Measurements from ENCODE around the gene ADCY9.
"Not testable (repeated sequence)": the region's sequence is repeated elsewhere in the genome, so short reads cannot be mapped to it uniquely, and the experiment has no call there.

ADCY9 gene

DNA sequence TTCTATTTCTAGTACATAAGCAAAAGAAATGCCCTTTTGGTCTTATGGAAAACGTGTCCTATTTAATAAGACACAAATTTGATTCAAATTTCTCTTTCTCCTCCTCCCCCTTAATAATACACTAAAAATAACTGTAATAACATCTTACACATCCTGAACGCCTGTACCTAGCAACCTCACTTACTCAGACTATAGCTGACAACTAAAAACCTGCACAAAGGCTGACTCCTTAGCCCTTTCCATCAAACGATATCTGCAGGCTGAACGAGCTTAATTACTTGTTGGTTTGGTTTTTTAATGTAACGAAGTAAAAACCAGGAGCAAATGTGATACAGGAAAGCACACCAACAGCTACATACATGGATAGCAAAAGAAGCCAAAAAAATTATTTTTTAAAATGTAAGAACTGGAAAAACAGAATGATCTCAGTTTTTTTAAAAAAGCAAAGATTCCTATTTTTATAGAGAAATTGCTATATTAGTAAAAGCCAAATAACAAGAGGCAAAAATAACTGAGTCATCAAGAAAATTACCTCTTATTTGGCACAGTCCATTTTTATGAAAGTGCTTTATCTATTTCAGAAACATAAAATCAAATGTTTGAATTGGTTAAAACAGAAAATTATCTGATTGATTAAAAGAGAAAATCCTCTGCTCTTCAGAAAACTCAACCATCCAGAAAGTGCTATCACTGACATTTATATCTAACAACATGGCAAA lies 23.5 kb downstream of the ADCY9 start:
- no peak for DNase-seq

- DNase-seq: no peak
Observed at GRCh38 chr16:4091240-4092012, 24.8 kb downstream of the ADCY9 start.

DNA sequence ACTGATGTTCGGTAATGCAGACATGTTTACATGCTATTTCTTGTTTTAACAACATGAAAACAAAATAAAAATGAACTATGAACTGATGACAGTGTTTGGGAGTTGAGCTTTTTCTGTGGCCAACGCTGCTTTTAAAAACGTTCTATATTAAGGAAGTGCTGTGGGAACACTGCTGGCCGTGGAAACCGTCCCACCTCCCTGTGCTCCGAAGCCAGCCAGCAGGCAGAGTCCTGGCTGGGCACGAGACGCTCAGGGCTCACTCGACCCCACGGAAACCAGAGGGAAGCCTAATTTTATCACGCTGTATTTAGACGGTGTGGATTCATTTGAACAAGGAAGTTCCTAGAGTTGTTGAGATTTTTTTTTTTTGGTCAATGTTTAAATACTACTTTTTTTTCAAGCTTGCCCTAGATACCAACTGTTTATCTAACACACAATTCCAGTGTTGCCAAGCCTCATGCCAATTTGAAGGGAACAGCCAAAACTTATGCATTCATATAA lies 25.8 kb downstream of the ADCY9 start:
- DNase-seq: no peak

GRCh38 chr16:4089811-4090301 lies 26.4 kb downstream of the ADCY9 start:
- no peak for DNase-seq

DNA sequence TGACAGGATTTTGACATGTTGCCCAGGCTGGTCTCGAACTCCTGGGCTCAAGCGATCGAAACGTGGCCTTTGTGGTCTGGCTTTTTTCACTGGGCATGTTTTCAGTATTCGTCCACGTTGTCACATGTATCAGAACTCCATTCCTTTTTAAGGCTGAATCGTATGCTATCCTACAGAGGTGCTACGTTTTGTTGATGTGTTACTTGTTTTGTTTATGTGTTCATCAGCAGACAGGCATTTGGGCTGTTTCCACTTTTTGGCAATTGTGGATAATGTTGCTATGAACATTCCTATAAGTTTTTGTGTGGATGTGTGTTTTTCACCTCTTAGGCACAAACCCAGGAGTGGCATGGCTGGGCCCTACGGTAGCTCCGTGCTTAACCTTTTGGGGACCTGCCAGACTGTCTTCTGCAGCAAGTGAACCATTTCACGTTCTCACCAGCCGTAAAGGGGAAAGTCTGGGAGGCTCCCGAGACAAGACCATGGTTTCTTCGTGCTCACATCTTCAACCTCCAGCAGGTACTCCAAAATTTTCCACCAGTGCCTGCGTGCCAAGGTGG lies 26.9 kb downstream of the ADCY9 start:
- DNase-seq: no peak

GRCh38 chr16:4087990-4088577 lies 28.2 kb downstream of the ADCY9 start:
- DNase-seq: no peak

GRCh38 chr16:4087099-4087885 lies 28.9 kb downstream of the ADCY9 start:
- no peak for DNase-seq

DNA sequence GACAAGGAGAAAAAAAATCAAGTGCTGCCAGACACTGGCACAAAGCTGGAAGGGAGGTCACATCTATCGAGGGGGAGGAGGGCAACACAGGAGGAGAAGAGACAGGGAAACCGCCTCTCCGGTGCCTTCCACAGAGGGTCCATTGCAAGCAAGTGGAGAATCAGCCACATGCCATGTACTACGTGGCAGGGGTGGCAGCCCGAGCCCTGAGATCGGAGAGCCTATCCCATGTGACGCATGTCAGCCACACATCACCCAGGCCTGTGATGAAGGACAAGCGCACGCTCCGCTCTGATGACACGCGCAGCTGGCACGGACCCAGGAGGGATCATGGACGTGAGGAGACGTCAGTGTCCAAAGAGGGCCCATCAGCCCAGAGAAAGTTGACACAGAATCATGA lies 30.1 kb downstream of the ADCY9 start:
- DNase-seq: no peak

DNA sequence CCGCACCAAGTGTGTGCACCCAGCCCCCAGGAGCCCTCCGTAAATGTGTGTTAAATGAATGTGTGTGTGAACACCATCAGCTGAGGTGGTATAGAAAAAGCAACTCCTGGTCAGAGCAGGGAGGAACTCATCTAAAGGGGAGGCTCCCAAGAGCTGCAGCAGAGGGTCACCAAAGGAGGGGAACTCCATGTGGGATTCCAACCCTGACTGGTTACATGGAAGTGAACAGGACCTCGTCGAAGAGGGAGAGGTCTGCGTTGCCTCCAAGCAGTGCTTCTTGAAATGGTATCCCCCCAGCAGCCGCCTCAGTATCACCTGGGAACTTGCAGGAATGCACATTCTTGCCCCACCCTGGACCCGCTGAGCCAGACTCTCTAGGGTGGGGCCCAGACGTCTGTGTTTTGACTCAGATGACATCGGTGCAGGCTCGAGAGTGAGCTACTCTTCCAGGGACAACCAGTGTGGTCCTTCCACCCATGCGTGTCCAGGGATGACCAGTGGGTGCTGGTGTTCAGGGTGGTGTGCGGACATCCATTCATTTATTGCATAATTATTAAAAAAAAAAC lies 30.8 kb downstream of the ADCY9 start:
- DNase-seq: no peak

DNA sequence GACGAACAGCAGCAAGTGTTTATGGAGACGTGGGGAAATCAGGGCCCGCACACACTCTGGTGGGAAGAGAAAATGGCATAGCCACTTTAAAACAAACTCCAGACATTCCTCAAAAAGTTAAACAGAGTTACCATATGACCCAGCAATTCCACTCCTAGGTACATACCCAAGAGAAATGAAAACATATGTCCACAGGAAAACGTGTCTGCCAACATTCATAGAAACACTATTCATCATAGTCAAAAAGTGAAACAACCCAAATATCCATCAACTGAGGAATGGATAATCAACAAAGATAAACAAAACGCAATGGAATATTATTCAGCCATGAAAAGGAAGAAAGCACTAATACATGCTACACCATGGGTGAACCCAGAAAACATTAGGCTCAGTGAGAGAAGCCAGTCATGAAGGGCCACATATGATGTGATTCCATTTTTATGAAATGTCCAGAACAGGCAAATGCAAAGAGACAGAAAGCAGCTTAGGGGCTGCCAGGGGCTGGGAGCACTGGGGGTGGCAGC lies 32.8 kb downstream of the ADCY9 start:
- no peak for DNase-seq

GRCh38 chr16:4082474-4083044 lies 33.7 kb downstream of the ADCY9 start:
- no peak for DNase-seq

DNA sequence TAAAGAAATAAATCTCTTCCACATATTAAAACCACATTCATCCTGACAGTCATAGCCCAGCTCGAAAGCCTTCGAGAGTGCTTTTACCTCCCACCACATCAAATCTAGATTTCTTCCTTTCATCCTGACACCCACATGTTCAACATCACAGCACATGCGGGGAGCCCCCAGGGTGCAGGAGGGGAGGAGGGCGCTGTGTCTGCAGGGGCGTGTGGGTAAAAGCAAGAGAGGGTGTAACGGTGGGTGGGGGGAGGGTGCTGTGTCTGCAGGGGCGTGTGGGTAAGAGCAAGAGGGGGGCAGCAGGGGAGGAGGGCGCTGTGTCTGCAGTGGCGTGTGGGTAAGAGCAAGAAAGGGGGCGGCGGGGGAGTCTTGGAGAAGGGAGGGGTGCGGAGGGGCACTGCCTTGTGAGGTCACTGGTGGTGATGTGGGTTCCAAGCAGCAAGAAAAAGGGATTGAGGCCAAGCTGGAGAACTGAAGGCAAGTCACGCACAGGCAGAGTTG lies 34.7 kb downstream of the ADCY9 start:
- DNase-seq: peak; percentile 50

- DNase-seq: no peak
Observed at GRCh38 chr16:4081047-4081446, 35.2 kb downstream of the ADCY9 start.

- DNase-seq: no peak
Observed at GRCh38 chr16:4077174-4077649, 39.0 kb downstream of the ADCY9 start.

- DNase-seq: no peak
Observed at GRCh38 chr16:4075534-4075933, 40.7 kb downstream of the ADCY9 start.

GRCh38 chr16:4073150-4073549 lies 43.1 kb downstream of the ADCY9 start:
- DNase-seq: not testable (repeated sequence)

GRCh38 chr16:4071686-4072561 lies 44.3 kb downstream of the ADCY9 start:
- no peak for DNase-seq

DNA sequence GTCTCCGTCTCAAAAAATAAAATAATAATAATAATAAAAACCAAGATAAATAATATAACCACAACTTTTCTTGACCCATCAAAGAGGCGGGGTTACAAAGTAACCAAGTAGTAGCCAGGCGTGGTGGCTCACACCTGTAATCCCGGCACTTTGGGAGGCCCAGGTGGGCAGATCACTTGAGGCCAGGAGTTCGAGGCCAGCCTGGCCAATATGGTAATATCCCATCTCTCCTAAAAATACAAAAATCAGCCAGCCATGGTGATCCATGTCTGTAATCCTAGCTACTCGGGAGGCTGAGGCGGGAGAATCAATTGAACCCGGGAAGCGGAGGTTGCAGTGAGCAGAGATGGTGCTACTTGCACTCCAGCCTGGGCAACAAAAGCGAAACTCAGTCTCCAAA lies 45.3 kb downstream of the ADCY9 start:
- DNase-seq: no peak

GRCh38 chr16:4067262-4068001 lies 48.8 kb downstream of the ADCY9 start:
- DNase-seq: no peak
